ENCODE measurements around the gene MRPL48.

DNA sequence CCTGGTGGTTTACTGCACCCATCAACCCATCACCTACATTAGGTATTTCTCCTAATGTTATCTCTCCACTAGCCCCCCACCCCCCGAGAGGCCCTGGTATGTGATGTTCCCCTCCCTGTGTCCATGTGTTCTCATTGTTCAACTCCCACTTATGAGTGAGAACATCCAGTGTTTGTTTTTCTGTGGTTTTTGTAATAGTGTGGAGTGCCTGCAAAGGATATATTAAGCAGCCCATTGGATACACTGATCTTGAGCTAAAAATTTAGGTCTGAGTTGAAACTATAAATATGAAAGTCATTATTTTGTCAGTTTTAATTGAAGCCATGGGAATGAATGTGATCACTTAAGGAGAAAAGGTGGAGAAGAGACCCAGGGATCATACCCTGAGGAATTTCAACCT lies 23.0 kb downstream of the MRPL48 start:
- TF ChIP-seq POLR2AphosphoS5 (IDR thresholded peaks at IDR 0.05; ENCODE audit: low read depth, low read length) (no peak), RAD21 (IDR thresholded peaks at IDR 0.05; ENCODE audit: low read depth) (no peak), YY1 (IDR thresholded peaks at IDR 0.05; ENCODE audit: extremely low read depth, insufficient replicate concordance, low read depth, low read length) (no peak), CEBPB (IDR thresholded peaks at IDR 0.05; ENCODE audit: low read depth) (no peak), JUND (IDR thresholded peaks at IDR 0.05) (no peak), ZNF274 (IDR thresholded peaks at IDR 0.05; ENCODE audit: low read depth, low read length) (no peak), SRF (IDR thresholded peaks at IDR 0.05; ENCODE audit: low read depth) (no peak), TCF7L2 (IDR thresholded peaks at IDR 0.05; ENCODE audit: borderline replicate concordance, extremely low read depth, insufficient read depth, insufficient read length) (no peak), POLR2A (IDR thresholded peaks at IDR 0.05; ENCODE audit: borderline replicate concordance, extremely low read depth, insufficient read depth, insufficient read length) (no peak)
- TF ChIP-seq, protein P1, sequence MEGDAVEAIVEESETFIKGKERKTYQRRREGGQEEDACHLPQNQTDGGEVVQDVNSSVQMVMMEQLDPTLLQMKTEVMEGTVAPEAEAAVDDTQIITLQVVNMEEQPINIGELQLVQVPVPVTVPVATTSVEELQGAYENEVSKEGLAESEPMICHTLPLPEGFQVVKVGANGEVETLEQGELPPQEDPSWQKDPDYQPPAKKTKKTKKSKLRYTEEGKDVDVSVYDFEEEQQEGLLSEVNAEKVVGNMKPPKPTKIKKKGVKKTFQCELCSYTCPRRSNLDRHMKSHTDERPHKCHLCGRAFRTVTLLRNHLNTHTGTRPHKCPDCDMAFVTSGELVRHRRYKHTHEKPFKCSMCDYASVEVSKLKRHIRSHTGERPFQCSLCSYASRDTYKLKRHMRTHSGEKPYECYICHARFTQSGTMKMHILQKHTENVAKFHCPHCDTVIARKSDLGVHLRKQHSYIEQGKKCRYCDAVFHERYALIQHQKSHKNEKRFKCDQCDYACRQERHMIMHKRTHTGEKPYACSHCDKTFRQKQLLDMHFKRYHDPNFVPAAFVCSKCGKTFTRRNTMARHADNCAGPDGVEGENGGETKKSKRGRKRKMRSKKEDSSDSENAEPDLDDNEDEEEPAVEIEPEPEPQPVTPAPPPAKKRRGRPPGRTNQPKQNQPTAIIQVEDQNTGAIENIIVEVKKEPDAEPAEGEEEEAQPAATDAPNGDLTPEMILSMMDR (IDR thresholded peaks at IDR 0.05 in 2 of 3, conservative IDR thresholded peaks at IDR 0.05 in 1 of 3; ENCODE audit: borderline replicate concordance in 1 of 3, insufficient read depth in 1 of 3, low read depth in 2 of 3, low read length in 2 of 3), result no peak
- TF ChIP-seq, protein P2, sequence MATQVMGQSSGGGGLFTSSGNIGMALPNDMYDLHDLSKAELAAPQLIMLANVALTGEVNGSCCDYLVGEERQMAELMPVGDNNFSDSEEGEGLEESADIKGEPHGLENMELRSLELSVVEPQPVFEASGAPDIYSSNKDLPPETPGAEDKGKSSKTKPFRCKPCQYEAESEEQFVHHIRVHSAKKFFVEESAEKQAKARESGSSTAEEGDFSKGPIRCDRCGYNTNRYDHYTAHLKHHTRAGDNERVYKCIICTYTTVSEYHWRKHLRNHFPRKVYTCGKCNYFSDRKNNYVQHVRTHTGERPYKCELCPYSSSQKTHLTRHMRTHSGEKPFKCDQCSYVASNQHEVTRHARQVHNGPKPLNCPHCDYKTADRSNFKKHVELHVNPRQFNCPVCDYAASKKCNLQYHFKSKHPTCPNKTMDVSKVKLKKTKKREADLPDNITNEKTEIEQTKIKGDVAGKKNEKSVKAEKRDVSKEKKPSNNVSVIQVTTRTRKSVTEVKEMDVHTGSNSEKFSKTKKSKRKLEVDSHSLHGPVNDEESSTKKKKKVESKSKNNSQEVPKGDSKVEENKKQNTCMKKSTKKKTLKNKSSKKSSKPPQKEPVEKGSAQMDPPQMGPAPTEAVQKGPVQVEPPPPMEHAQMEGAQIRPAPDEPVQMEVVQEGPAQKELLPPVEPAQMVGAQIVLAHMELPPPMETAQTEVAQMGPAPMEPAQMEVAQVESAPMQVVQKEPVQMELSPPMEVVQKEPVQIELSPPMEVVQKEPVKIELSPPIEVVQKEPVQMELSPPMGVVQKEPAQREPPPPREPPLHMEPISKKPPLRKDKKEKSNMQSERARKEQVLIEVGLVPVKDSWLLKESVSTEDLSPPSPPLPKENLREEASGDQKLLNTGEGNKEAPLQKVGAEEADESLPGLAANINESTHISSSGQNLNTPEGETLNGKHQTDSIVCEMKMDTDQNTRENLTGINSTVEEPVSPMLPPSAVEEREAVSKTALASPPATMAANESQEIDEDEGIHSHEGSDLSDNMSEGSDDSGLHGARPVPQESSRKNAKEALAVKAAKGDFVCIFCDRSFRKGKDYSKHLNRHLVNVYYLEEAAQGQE (IDR thresholded peaks at IDR 0.05; ENCODE audit: low read depth), result no peak
- TF ChIP-seq, protein P3, sequence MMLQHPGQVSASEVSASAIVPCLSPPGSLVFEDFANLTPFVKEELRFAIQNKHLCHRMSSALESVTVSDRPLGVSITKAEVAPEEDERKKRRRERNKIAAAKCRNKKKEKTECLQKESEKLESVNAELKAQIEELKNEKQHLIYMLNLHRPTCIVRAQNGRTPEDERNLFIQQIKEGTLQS (IDR thresholded peaks at IDR 0.05), result no peak
- TF ChIP-seq, protein P4, sequence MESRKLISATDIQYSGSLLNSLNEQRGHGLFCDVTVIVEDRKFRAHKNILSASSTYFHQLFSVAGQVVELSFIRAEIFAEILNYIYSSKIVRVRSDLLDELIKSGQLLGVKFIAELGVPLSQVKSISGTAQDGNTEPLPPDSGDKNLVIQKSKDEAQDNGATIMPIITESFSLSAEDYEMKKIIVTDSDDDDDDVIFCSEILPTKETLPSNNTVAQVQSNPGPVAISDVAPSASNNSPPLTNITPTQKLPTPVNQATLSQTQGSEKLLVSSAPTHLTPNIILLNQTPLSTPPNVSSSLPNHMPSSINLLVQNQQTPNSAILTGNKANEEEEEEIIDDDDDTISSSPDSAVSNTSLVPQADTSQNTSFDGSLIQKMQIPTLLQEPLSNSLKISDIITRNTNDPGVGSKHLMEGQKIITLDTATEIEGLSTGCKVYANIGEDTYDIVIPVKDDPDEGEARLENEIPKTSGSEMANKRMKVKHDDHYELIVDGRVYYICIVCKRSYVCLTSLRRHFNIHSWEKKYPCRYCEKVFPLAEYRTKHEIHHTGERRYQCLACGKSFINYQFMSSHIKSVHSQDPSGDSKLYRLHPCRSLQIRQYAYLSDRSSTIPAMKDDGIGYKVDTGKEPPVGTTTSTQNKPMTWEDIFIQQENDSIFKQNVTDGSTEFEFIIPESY (IDR thresholded peaks at IDR 0.05; ENCODE audit: extremely low read depth, insufficient replicate concordance, low read length), result no peak
- TF ChIP-seq, protein P5, sequence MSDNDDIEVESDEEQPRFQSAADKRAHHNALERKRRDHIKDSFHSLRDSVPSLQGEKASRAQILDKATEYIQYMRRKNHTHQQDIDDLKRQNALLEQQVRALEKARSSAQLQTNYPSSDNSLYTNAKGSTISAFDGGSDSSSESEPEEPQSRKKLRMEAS (IDR thresholded peaks at IDR 0.05), result no peak
